ENCODE measurements around the gene CCDC106.

The CCDC106 gene

DNA sequence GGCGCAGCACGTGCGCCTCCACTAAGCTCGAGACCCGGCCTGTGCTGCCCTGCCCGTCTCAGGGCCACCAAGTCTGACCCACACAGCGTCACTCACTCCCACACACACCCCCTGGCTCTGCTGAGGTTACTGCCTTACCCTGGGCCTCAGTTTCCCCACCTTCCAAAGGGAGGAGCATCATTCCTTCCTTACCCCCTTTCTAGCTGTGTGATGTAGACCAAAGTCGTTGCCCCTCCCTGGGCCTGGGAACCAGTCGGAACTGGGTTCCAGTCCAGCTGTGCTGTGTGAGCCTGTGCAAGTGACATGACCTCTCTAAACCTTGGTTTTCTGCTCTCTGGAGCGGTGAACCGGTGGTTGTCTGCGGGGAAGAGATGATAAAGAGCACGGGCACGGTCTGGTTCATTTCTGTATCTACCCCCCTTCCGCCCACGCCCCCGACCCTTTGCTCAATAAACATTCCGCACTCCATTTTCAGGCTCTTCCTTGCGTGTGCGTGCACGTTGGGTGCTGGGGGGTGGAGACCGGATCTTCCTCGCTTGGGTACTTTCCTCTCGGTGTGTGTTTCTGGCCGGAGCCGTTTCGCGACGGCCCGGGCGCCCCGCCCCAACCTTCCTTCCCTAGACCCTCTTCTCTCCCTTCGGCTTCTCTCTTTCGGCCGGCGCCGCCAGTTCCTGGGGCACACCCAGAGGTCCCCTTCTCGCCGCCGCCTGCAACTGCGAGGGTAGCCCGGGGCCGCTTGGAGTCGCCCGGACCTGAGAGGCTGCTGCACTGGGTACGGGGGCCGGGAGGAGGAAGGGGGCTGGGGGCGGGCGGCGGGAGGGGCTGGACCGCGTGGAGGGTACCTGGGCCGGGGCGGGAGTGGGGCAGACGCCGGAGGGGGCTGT is 4.8 kb upstream of the CCDC106 start, which contains the start of gene ZNF581:
Gene ZNF581, plus strand, starts transcription at position 647 of the 884 bp plus-strand sequence. CDS start 923 bp downstream, outside the sequence.
- H3K4me1 ChIP-seq (ENCODE audit: control insufficient read depth in 2 of 2, insufficient read depth in 2 of 2, low read length in 2 of 2): peaks cover 38 to 42% of the 10 kb centered on the region in 2 donors

DNA sequence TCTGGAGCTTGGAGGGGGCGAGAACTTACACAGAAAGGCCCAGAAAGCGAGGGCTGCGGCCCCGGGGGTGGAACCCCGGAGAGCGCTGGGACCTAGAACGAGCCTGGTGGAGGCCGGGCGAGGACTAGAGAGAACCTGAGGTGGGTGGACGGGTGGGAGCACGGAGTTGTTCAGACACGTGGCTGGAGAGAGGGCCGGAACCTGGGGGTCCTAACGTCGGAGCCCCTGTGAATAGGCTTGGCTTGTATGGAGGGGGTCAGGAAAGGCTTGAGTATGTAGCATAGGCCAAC is 4.2 kb upstream of the CCDC106 start:
- Histone ChIP-seq H3K27me3 (ENCODE audit: control insufficient read depth in 2 of 2, insufficient read depth in 2 of 2, low read length in 2 of 2) (no peaks in the 10 kb centered on the region), H3K9ac (ENCODE audit: low read depth in 1 of 2, low read length in 2 of 2) (peak overlapping the region; percentile 72), H3K4me3 (ENCODE audit: low read length in 2 of 2) (peak overlapping the region; percentile 75 to 86), H3K4me1 (ENCODE audit: control insufficient read depth in 2 of 2, insufficient read depth in 2 of 2, low read length in 2 of 2) (peaks cover 43 to 48% of the 10 kb centered on the region in 2 donors), H3K9me3 (ENCODE audit: control insufficient read depth in 2 of 2, low read length in 2 of 2) (no peaks in the 10 kb centered on the region), H3K27ac (ENCODE audit: low read depth in 2 of 2, low read length in 2 of 2) (peak overlapping the region in 1 of 2 donors; percentile 81), H3K36me3 (ENCODE audit: control insufficient read depth in 2 of 2, insufficient read depth in 2 of 2, low read length in 2 of 2) (peaks cover 3 to 12% of the 10 kb centered on the region in 2 donors)

More for the DNA sequence above, 4.8 kb upstream of the CCDC106 start, which contains the start of gene ZNF581:
- peaks cover 3 to 12% of the 10 kb centered on the region in 2 donors for H3K36me3 ChIP-seq (ENCODE audit: control insufficient read depth in 2 of 2, insufficient read depth in 2 of 2, low read length in 2 of 2)
- H3K27ac ChIP-seq (ENCODE audit: low read depth in 2 of 2, low read length in 2 of 2): peak within 1 kb of the TSS; percentile 54 to 81
- no peaks in the 10 kb centered on the region for H3K27me3 ChIP-seq (ENCODE audit: control insufficient read depth in 2 of 2, insufficient read depth in 2 of 2, low read length in 2 of 2)
- H3K9ac ChIP-seq (ENCODE audit: low read depth in 1 of 2, low read length in 2 of 2): peak within 1 kb of the TSS; percentile 72
- peak within 1 kb of the TSS; percentile 75 to 86 for H3K4me3 ChIP-seq (ENCODE audit: low read length in 2 of 2)
- H3K9me3 ChIP-seq (ENCODE audit: control insufficient read depth in 2 of 2, low read length in 2 of 2): no peaks in the 10 kb centered on the region

DNA sequence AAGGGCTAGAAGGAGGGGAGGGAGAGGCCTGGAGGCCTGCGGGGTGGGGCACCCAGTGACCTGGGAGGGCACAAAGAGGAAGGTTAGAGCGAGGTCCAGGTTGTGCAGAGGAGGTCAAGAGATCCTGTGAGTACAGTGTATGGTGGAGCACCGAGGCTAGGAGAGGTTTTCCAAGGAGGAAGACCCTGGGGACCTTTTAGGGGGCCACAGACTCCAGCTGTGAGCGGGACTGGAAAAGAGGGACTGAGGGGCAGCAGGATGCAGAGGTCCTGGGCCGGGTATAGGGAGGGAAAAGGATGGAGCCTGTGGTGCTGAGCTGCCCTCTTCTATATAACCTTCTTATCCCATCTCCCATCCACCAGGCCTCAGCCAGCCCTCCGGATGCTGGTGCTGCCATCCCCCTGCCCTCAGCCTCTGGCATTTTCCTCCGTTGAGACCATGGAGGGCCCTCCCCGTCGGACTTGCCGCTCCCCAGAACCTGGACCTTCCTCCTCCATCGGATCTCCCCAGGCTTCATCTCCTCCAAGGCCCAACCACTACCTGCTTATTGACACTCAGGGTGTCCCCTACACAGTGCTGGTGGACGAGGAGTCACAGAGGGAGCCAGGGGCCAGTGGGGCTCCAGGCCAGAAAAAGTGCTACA is 3.7 kb upstream of the CCDC106 start:
- Histone ChIP-seq H3K9me3 (ENCODE audit: control insufficient read depth in 2 of 2, low read length in 2 of 2) (no peaks in the 10 kb centered on the region), H3K9ac (ENCODE audit: low read depth in 1 of 2, low read length in 2 of 2) (peak overlapping the region; percentile 72), H3K4me3 (ENCODE audit: low read length in 2 of 2) (peak overlapping the region; percentile 75 to 86), H3K27me3 (ENCODE audit: control insufficient read depth in 2 of 2, insufficient read depth in 2 of 2, low read length in 2 of 2) (no peaks in the 10 kb centered on the region), H3K36me3 (ENCODE audit: control insufficient read depth in 2 of 2, insufficient read depth in 2 of 2, low read length in 2 of 2) (peaks cover 3 to 12% of the 10 kb centered on the region in 2 donors), H3K27ac (ENCODE audit: low read depth in 2 of 2, low read length in 2 of 2) (peak overlapping the region in 1 of 2 donors; percentile 81), H3K4me1 (ENCODE audit: control insufficient read depth in 2 of 2, insufficient read depth in 2 of 2, low read length in 2 of 2) (peaks cover 44 to 48% of the 10 kb centered on the region in 2 donors)

DNA sequence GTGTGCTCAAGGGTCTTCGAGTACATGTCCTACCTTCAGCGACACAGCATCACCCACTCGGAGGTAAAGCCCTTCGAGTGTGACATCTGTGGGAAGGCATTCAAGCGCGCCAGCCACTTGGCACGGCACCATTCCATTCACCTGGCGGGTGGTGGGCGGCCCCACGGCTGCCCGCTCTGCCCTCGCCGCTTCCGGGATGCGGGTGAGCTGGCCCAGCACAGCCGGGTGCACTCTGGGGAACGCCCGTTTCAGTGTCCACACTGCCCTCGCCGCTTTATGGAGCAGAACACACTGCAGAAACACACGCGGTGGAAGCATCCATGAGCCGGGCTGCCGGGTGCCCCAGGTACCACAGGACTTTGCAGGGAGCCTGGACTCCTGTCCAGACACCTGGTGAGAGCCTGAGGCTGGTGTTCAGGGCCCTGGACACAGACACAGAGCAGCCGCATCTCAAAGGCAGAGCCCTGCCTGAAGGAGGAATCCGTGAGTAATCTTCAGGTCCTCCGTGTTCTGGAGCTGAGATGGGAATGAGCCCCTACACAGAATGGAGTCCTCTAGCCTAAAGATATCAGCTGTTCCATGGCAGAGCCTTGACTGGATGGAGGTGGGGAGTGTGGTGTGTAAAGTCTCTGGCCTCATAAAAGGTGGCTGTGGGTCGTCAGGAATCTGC is 3.0 kb upstream of the CCDC106 start:
- H3K4me3 ChIP-seq (ENCODE audit: low read length in 2 of 2): peak overlapping the region in 1 of 2 donors; percentile 75
- H3K36me3 ChIP-seq (ENCODE audit: control insufficient read depth in 2 of 2, insufficient read depth in 2 of 2, low read length in 2 of 2): peaks cover 3 to 12% of the 10 kb centered on the region in 2 donors
- no peaks in the 10 kb centered on the region for H3K9me3 ChIP-seq (ENCODE audit: control insufficient read depth in 2 of 2, low read length in 2 of 2)
- H3K27ac ChIP-seq (ENCODE audit: low read depth in 2 of 2, low read length in 2 of 2): no peak overlapping the region
- peaks cover 44 to 47% of the 10 kb centered on the region in 2 donors for H3K4me1 ChIP-seq (ENCODE audit: control insufficient read depth in 2 of 2, insufficient read depth in 2 of 2, low read length in 2 of 2)
- H3K27me3 ChIP-seq (ENCODE audit: control insufficient read depth in 2 of 2, insufficient read depth in 2 of 2, low read length in 2 of 2): no peaks in the 10 kb centered on the region
- peak overlapping the region in 1 of 2 donors; percentile 72 for H3K9ac ChIP-seq (ENCODE audit: low read depth in 1 of 2, low read length in 2 of 2)

DNA sequence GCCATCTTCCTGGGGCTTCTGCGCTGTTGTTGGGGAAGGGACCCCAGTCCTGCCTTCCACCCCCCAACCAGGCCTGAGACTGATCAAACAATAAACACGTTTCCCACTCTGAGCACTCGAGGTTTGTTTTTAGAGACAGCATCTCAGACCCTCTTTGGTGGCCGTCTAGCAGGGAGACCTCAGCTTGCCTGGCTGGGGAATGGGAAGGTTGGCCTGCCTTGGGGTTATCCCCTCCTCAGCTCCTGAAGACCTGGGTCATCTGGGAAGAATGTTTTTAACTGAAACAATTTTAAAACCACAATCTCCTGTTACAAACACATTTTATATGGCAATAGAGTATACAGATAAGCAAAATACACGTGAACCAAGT is 2.5 kb upstream of the CCDC106 start:
- Histone ChIP-seq H3K4me1 (ENCODE audit: control insufficient read depth in 2 of 2, insufficient read depth in 2 of 2, low read length in 2 of 2) (peaks cover 39 to 41% of the 10 kb centered on the region in 2 donors), H3K9ac (ENCODE audit: low read depth in 1 of 2, low read length in 2 of 2) (no peak overlapping the region), H3K27me3 (ENCODE audit: control insufficient read depth in 2 of 2, insufficient read depth in 2 of 2, low read length in 2 of 2) (no peaks in the 10 kb centered on the region), H3K4me3 (ENCODE audit: low read length in 2 of 2) (no peak overlapping the region), H3K27ac (ENCODE audit: low read depth in 2 of 2, low read length in 2 of 2) (no peak overlapping the region), H3K9me3 (ENCODE audit: control insufficient read depth in 2 of 2, low read length in 2 of 2) (no peaks in the 10 kb centered on the region), H3K36me3 (ENCODE audit: control insufficient read depth in 2 of 2, insufficient read depth in 2 of 2, low read length in 2 of 2) (peaks cover 3 to 12% of the 10 kb centered on the region in 2 donors)

DNA sequence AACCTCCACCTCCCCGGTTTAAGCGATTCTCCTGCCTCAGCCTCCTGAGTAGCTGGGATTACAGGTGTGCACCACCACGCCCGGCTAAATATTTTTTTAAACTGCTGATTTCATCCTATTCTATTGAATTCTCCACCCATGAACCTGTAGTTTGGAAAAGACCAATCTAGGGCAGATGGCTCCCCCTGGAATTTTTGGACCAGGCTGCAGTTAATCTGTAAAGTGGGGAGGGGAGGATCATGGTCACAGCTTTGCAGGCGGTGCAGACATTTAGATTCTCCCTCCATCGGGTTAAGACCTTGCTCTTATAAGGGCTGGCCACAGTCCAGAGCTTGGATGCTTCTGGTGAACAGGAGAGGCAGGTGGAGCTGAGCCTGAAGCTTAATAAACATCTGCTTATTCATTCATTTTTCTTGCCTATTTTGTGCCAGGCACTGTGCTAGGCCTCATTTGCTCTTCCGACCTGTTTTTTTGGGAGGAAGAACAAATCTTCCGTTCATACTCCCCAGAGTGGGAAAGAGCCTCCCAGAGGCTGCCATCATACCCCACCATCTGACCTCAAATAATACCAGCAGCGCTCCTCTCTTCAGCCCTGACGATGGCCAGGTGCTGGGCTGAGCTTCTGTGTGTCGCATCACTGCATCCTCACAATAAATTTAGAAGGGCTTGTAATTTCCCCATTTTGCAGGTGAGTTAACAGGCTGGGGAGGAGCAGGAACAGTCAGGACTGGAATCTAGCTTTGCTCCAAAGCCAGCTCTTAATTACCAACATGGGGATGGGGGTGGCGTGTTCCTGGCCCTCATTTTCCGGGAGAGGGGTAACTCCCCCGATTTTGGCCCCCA is 902 bp upstream of the CCDC106 start:
- H3K4me3 ChIP-seq (ENCODE audit: low read length in 2 of 2): peak overlapping the region; percentile 76 to 90
- H3K27me3 ChIP-seq (ENCODE audit: control insufficient read depth in 2 of 2, insufficient read depth in 2 of 2, low read length in 2 of 2): no peaks in the 10 kb centered on the region
- peak overlapping the region; percentile 68 to 77 for H3K9ac ChIP-seq (ENCODE audit: low read depth in 1 of 2, low read length in 2 of 2)
- peak overlapping the region in 1 of 2 donors; percentile 76 for H3K27ac ChIP-seq (ENCODE audit: low read depth in 2 of 2, low read length in 2 of 2)
- H3K9me3 ChIP-seq (ENCODE audit: control insufficient read depth in 2 of 2, low read length in 2 of 2): no peaks in the 10 kb centered on the region
- peaks cover 31 to 36% of the 10 kb centered on the region in 2 donors for H3K4me1 ChIP-seq (ENCODE audit: control insufficient read depth in 2 of 2, insufficient read depth in 2 of 2, low read length in 2 of 2)
- H3K36me3 ChIP-seq (ENCODE audit: control insufficient read depth in 2 of 2, insufficient read depth in 2 of 2, low read length in 2 of 2): peaks cover 3 to 12% of the 10 kb centered on the region in 2 donors

DNA sequence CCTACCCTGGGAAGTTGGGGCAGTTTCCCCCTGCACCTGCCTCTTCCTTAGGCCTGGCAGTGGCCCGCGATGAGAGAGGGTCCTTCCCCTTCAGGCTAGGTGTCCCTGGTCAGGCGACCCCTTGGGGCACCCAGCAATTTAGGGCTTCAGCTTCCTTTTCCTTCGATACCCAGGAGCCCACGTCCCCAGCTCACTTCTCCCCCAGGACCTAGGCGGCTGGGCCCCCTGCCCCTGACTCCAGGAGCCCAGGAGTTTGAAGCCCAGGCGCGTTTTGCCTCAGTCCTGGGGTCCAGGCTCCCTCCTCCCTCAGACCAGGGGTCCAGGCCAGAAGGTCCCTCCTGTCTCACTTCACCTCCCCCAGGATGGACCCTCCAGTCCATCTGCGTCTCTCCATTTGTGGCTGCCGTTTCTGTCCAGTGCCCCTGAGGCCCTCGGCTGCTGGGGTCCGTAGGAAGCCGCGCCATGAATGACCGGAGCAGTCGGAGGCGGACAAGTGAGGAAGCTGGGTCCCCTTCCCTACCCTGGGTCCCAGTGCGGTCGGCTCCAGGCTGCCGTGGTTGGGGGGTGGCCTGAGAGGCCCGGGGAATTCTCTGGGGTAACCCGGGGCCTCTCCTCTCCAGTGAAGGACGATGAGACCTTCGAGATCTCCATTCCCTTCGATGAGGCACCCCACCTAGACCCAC is 714 bp downstream of the CCDC106 start:
- H3K4me3 ChIP-seq (ENCODE audit: low read length in 2 of 2): peak overlapping the region; percentile 76 to 90
- peaks cover 21 to 25% of the 10 kb centered on the region in 2 donors for H3K4me1 ChIP-seq (ENCODE audit: control insufficient read depth in 2 of 2, insufficient read depth in 2 of 2, low read length in 2 of 2)
- no peaks in the 10 kb centered on the region for H3K27me3 ChIP-seq (ENCODE audit: control insufficient read depth in 2 of 2, insufficient read depth in 2 of 2, low read length in 2 of 2)
- H3K9ac ChIP-seq (ENCODE audit: low read depth in 1 of 2, low read length in 2 of 2): peak overlapping the region; percentile 68 to 77
- peak overlapping the region in 1 of 2 donors; percentile 76 for H3K27ac ChIP-seq (ENCODE audit: low read depth in 2 of 2, low read length in 2 of 2)
- no peaks in the 10 kb centered on the region for H3K9me3 ChIP-seq (ENCODE audit: control insufficient read depth in 2 of 2, low read length in 2 of 2)
- H3K36me3 ChIP-seq (ENCODE audit: control insufficient read depth in 2 of 2, insufficient read depth in 2 of 2, low read length in 2 of 2): peaks cover 3 to 12% of the 10 kb centered on the region in 2 donors

DNA sequence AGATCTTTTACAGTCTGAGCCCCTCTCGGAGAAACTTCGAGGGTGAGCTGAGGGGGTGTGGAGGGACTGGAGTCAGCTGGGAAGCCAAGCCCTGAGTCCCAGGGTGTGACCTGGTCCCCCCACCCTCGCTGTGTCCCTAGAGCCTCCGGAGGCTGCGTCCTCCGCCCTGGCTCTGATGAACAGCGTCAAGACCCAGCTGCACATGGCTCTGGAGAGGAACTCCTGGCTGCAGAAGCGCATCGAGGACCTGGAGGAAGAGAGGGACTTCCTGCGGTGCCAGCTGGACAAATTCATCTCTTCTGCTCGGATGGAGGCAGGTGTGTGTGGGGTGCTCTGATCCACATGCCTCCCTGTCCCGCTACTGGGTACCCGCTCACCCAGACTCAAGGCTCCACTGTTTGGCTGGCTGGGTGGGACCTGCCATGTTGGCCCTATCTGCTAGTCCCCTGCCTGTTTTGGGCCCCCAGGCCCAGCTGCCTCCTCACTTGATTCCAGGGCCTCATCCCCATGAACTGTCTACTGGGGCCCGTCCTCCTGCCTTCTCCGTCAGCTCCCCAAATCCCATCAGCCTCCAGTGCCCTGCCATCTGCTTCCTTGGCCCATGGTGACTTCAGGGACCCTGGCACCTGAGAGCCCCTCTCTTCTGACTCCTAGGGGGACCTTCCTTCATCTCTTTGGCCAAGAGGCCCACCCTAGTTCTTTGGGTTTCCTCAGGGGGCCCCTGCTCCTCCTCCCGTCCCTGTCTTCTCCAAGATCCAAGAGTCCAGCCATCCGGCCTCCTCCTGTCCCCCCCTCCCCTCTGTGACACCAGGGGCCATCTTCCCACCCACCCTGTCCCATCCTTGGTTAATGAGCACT is 1.5 kb downstream of the CCDC106 start:
- Histone ChIP-seq H3K4me1 (ENCODE audit: control insufficient read depth in 2 of 2, insufficient read depth in 2 of 2, low read length in 2 of 2) (peaks cover 16 to 19% of the 10 kb centered on the region in 2 donors), H3K27ac (ENCODE audit: low read depth in 2 of 2, low read length in 2 of 2) (no peak overlapping the region), H3K4me3 (ENCODE audit: low read length in 2 of 2) (peak overlapping the region in 1 of 2 donors; percentile 76), H3K9me3 (ENCODE audit: control insufficient read depth in 2 of 2, low read length in 2 of 2) (no peaks in the 10 kb centered on the region), H3K36me3 (ENCODE audit: control insufficient read depth in 2 of 2, insufficient read depth in 2 of 2, low read length in 2 of 2) (peaks cover 3 to 11% of the 10 kb centered on the region in 2 donors), H3K9ac (ENCODE audit: low read depth in 1 of 2, low read length in 2 of 2) (no peak overlapping the region), H3K27me3 (ENCODE audit: control insufficient read depth in 2 of 2, insufficient read depth in 2 of 2, low read length in 2 of 2) (no peaks in the 10 kb centered on the region)
